GM12874 (cell line): ENCODE results near the gene UCKL1.

ENCODE experiments used
- CTCF ChIP-seq: IDR thresholded peaks from 2 replicates; pipeline ENCODE4 v1.5.1; 2011; ENCODE audit warnings: low read depth, mild to moderate bottlenecking, control low read depth, low read length, moderate library complexity; ENCODE audit not compliant: insufficient read depth

UCKL1 gene

GRCh38 chr20:63957690-63958441 is 1.6 kb upstream of the UCKL1 start:
- no peak for TF ChIP-seq CTCF

GRCh38 chr20:63957004-63957689 is 931 bp upstream of the UCKL1 start:
- TF ChIP-seq CTCF = 0 out of 2 replicates have a peak, but pooled peaks have one; percentile 1

GRCh38 chr20:63956664-63957003 is 418 bp upstream of the UCKL1 start:
- no peak for TF ChIP-seq CTCF

- TF ChIP-seq CTCF = peak; percentile 44
These were observed 862 bp downstream of the UCKL1 start for GRCh38 chr20:63955281-63955826.

- no peak for TF ChIP-seq CTCF
These were observed 2.3 kb downstream of the UCKL1 start for GRCh38 chr20:63953764-63954429.

- TF ChIP-seq CTCF = no peak
These were observed 3.4 kb downstream of the UCKL1 start for GRCh38 chr20:63952769-63953168.

GRCh38 chr20:63952210-63952535 is 4.0 kb downstream of the UCKL1 start:
- no peak for TF ChIP-seq CTCF
